ENCODE measurements around the gene CETP. TPM values are rescaled to one million over a fixed set of nuclear protein-coding genes. Genes with fewer than 3 reads are reported as not detected.

The CETP gene
- total and polyA plus RNA-seq, 9 of the 15 experiments (the other 6 are each of a cell fraction or from before 2014, with no cell fraction given): 0.07 to 0.11 TPM; not detected in 7

DNA sequence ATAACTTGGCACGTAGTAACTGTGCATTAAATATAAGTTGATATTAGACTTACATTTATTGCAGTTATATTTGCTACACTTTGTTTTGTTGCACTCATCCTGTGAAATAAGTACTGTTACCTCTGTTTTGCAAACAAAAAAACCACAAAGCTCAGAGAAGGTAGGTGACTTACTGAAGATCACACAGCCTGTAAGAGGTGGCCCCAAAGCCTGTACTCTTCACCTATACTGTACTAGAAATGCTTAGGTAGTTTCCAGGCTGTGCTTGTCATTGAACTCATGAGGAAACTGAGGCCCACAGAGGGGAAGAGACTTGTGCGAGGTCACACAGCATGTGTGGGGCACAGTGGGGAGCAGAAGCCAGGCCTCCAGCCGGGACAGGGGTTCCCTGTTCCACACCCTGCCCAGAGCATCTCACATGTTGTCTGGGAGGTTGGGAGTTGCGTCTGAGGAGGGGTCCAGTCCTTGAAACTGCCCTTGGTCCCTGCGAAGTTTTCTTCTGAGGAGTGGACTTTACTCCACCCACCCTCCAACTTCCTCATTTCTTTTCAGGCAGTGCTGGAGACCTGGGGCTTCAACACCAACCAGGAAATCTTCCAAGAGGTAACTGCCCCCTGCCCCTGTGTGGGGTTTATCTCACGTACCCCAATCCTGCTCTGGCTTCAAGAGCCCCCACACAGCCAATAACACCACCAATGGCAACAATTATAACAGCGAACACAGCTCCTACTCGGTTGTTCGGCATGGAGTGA is 13.0 kb downstream of the CETP start (continued):
- TF ChIP-seq HNRNPK (IDR thresholded peaks at IDR 0.05; ENCODE audit: low read depth, low read length, poor library complexity, severe bottlenecking) (no peak), SLC30A9 (CRISPR knock-in tag; IDR thresholded peaks at IDR 0.05) (no peak), ZC3H8 (IDR thresholded peaks at IDR 0.05) (no peak)
- TF ChIP-seq, protein P1, sequence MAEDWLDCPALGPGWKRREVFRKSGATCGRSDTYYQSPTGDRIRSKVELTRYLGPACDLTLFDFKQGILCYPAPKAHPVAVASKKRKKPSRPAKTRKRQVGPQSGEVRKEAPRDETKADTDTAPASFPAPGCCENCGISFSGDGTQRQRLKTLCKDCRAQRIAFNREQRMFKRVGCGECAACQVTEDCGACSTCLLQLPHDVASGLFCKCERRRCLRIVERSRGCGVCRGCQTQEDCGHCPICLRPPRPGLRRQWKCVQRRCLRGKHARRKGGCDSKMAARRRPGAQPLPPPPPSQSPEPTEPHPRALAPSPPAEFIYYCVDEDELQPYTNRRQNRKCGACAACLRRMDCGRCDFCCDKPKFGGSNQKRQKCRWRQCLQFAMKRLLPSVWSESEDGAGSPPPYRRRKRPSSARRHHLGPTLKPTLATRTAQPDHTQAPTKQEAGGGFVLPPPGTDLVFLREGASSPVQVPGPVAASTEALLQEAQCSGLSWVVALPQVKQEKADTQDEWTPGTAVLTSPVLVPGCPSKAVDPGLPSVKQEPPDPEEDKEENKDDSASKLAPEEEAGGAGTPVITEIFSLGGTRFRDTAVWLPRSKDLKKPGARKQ (CRISPR knock-in tag; IDR thresholded peaks at IDR 0.05): no peak
- TF ChIP-seq, protein P2, sequence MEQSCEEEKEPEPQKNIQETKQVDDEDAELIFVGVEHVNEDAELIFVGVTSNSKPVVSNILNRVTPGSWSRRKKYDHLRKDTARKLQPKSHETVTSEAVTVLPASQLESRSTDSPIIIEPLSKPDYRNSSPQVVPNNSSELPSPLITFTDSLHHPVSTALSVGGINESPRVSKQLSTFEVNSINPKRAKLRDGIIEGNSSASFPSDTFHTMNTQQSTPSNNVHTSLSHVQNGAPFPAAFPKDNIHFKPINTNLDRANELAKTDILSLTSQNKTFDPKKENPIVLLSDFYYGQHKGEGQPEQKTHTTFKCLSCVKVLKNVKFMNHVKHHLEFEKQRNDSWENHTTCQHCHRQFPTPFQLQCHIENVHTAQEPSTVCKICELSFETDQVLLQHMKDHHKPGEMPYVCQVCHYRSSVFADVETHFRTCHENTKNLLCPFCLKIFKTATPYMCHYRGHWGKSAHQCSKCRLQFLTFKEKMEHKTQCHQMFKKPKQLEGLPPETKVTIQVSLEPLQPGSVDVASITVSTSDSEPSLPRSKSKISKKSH (CRISPR knock-in tag; IDR thresholded peaks at IDR 0.05): no peak

DNA sequence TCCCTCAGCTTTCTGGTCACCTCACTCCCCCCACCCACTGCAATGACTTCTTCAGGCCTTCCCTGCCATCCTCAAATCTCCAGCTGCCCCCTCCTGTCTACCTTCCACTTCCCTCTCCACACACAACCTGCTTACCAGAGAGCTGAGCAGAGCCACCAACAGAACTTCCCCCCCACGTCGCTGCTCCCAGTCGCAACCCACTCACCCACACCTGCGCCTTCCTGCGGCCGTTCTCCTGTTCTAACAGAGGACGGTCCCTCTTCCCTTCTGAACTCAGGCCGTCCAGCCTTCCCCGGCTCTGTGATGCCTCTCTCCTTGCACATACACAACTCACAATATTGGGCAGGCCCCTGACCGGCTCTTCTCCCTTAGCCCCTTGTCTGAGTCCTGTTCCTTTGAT is 14.0 kb downstream of the CETP start:
- intact Hi-C loops (cut with micrococcal nuclease) (no loop called here), in situ Hi-C loops (cut with MboI) (no loop called here)
- no peak for FAIRE-seq
- 26% methylated on average over 9 of the region's 10 CpGs for WGBS (ENCODE audit: insufficient coverage, low coverage, missing lambda C conversion rate)
- no peak overlapping the region for H3K27ac ChIP-seq (ENCODE audit: extremely low read depth, low read depth, low read length)
- no peaks in the 10 kb centered on the region for H3K36me3 ChIP-seq (ENCODE audit: control insufficient read depth, insufficient read depth, low read length)
- H3K4me2 ChIP-seq (ENCODE audit: insufficient read depth, low read length): no peak overlapping the region
- no TSS peak for BruUV-seq (replicated peaks)
- H4K20me1 ChIP-seq (replicated peaks; ENCODE audit: control insufficient read depth, insufficient read depth, low read length): no peaks in the 10 kb centered on the region
- no peak overlapping the region for H2AFZ ChIP-seq (ENCODE audit: low read depth, low read length)
- H3K9ac ChIP-seq (ENCODE audit: insufficient read depth in 1 of 2, low read depth in 2 of 2, low read length in 2 of 2): no peak overlapping the region
- no peaks in the 10 kb centered on the region for H3K79me2 ChIP-seq (ENCODE audit: control insufficient read depth, insufficient read depth, low read length)
- peaks cover 4% of the 10 kb centered on the region for H3K9me3 ChIP-seq (replicated peaks; ENCODE audit: control insufficient read depth, insufficient read depth, low read depth, low read length)
- H3K4me1 ChIP-seq (replicated peaks in 1 of 2; ENCODE audit: control insufficient read depth in 2 of 2, insufficient read depth in 2 of 2, low read length in 2 of 2): peaks cover 0 to 5% of the 10 kb centered on the region in 2 experiments; a peak in 4 of 5 replicates
- H3K27me3 ChIP-seq (ENCODE audit: control insufficient read depth in 2 of 2, insufficient read depth in 2 of 2, low read length in 2 of 2): peaks cover 34 to 69% of the 10 kb centered on the region in 2 experiments; a peak in 4 of 5 replicates
- no peaks in the 10 kb centered on the region for H3K9me1 ChIP-seq (ENCODE audit: control insufficient read depth, insufficient read depth, low read length)
- ATAC-seq: no peak
- no peak overlapping the region for H3K4me3 ChIP-seq
- no peak for DNase-seq (ENCODE audit: extremely low read depth in 1 of 4, low spot score in 3 of 4)
- ChIA-PET POLR2A (interaction anchor here (1.1 kb wide), 1 partner anchor 29 kb away, joined by 5 read pairs; no protein-coding TSS in a partner anchor), CTCF (ENCODE audit: low intra/inter-chr PET ratio) (no interaction called here)
- TF ChIP-seq, protein P3, sequence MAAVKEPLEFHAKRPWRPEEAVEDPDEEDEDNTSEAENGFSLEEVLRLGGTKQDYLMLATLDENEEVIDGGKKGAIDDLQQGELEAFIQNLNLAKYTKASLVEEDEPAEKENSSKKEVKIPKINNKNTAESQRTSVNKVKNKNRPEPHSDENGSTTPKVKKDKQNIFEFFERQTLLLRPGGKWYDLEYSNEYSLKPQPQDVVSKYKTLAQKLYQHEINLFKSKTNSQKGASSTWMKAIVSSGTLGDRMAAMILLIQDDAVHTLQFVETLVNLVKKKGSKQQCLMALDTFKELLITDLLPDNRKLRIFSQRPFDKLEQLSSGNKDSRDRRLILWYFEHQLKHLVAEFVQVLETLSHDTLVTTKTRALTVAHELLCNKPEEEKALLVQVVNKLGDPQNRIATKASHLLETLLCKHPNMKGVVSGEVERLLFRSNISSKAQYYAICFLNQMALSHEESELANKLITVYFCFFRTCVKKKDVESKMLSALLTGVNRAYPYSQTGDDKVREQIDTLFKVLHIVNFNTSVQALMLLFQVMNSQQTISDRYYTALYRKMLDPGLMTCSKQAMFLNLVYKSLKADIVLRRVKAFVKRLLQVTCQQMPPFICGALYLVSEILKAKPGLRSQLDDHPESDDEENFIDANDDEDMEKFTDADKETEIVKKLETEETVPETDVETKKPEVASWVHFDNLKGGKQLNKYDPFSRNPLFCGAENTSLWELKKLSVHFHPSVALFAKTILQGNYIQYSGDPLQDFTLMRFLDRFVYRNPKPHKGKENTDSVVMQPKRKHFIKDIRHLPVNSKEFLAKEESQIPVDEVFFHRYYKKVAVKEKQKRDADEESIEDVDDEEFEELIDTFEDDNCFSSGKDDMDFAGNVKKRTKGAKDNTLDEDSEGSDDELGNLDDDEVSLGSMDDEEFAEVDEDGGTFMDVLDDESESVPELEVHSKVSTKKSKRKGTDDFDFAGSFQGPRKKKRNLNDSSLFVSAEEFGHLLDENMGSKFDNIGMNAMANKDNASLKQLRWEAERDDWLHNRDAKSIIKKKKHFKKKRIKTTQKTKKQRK (IDR thresholded peaks at IDR 0.05; ENCODE audit: borderline replicate concordance, low read depth, low read length): no peak
- TF ChIP-seq, protein P4, sequence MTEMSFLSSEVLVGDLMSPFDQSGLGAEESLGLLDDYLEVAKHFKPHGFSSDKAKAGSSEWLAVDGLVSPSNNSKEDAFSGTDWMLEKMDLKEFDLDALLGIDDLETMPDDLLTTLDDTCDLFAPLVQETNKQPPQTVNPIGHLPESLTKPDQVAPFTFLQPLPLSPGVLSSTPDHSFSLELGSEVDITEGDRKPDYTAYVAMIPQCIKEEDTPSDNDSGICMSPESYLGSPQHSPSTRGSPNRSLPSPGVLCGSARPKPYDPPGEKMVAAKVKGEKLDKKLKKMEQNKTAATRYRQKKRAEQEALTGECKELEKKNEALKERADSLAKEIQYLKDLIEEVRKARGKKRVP (CRISPR knock-in tag; IDR thresholded peaks at IDR 0.05): no peak
- TF ChIP-seq ZNF668 (CRISPR knock-in tag; IDR thresholded peaks at IDR 0.05): no peak
- TF ChIP-seq GATAD2B (IDR thresholded peaks at IDR 0.05; ENCODE audit: borderline replicate concordance): no peak

Measured in K562 (cell line).